ENCODE measurements around the gene ADCY3. TPM values are rescaled to one million over a fixed set of nuclear protein-coding genes. Genes with fewer than 3 reads are reported as not detected.

ADCY3 gene
- total RNA-seq, 1 experiment from 2014 or later, result 71.1 TPM

GRCh38 chr2:24827321-24828237 lies 92.5 kb downstream of the ADCY3 start:
- DNase-seq (ENCODE audit: low read depth, low spot score) (peak; percentile 61), ATAC-seq (peak; percentile 87)
- Histone ChIP-seq H3K4me1 (ENCODE audit: control insufficient read depth in 1 of 2, insufficient read depth in 2 of 2, low read length in 2 of 2) (no peaks in the 10 kb centered on the region), H3K27me3 (ENCODE audit: insufficient read depth, low read length) (no peaks in the 10 kb centered on the region), H3K36me3 (ENCODE audit: control insufficient read depth in 1 of 2, insufficient read depth in 2 of 2, low read length in 2 of 2) (peaks cover 0 to 13% of the 10 kb centered on the region in 2 experiments; a peak in 1 of 4 replicates), H3K9me2 (ENCODE audit: insufficient read depth) (no peaks in the 10 kb centered on the region), H3K79me2 (ENCODE audit: insufficient read depth, low read length) (no peaks in the 10 kb centered on the region), H3K9ac (ENCODE audit: low read length) (no peak overlapping the region), H3K27ac (ENCODE audit: low read depth, low read length) (no peak overlapping the region), H3K4me2 (ENCODE audit: low read length) (no peak overlapping the region), H4K20me1 (ENCODE audit: insufficient read depth) (no peaks in the 10 kb centered on the region), H3K9me3 (ENCODE audit: control insufficient read depth in 1 of 2, insufficient read depth in 1 of 2, low read depth in 1 of 2, low read length in 2 of 2) (no peaks in the 10 kb centered on the region), H3K4me3 (replicated peaks in 1 of 2; ENCODE audit: low read depth in 1 of 2, low read length in 2 of 2) (no peak overlapping the region), H2AFZ (ENCODE audit: low read depth, low read length, poor library complexity, severe bottlenecking) (no peak overlapping the region)
- intact Hi-C loops (cut with micrococcal nuclease), result loop anchor here (1.0 to 5.0 kb wide), 3 partner anchors 370 to 417 kb away; no protein-coding TSS in a partner anchor
- TF ChIP-seq JUND (IDR thresholded peaks at IDR 0.05) (no peak), POLR2AphosphoS5 (IDR thresholded peaks at IDR 0.05; ENCODE audit: low read depth, low read length) (peak; percentile 5; the same call in 1 of the 2 replicates), REST (IDR thresholded peaks at IDR 0.05; ENCODE audit: low read depth) (no peak), CEBPB (IDR thresholded peaks at IDR 0.05; ENCODE audit: low read depth) (no peak), POLR2A (IDR thresholded peaks at IDR 0.05; ENCODE audit: borderline replicate concordance, extremely low read depth, insufficient read depth, insufficient read length) (no peak), ZBTB33 (IDR thresholded peaks at IDR 0.05; ENCODE audit: extremely low read depth, insufficient replicate concordance, low read length) (no peak), EGR1 (IDR thresholded peaks at IDR 0.05; ENCODE audit: low read depth) (no peak), MAX (IDR thresholded peaks at IDR 0.05) (no peak), EZH2phosphoT487 (IDR thresholded peaks at IDR 0.05; ENCODE audit: borderline replicate concordance) (no peak), ATF3 (IDR thresholded peaks at IDR 0.05) (no peak), YY1 (IDR thresholded peaks at IDR 0.05; ENCODE audit: extremely low read depth, insufficient replicate concordance, low read depth, low read length) (no peak), RAD21 (IDR thresholded peaks at IDR 0.05; ENCODE audit: low read depth) (peak; percentile 94), SRF (IDR thresholded peaks at IDR 0.05; ENCODE audit: low read depth) (no peak), CBX3 (IDR thresholded peaks at IDR 0.05; ENCODE audit: low read depth) (no peak), CTCF (IDR thresholded peaks at IDR 0.05 in 2 of 3, conservative IDR thresholded peaks at IDR 0.05 in 1 of 3; ENCODE audit: borderline replicate concordance in 1 of 3, insufficient read depth in 1 of 3, low read depth in 2 of 3, low read length in 2 of 3) (peak; percentile 77 to 92 (median 91)), SIN3A (IDR thresholded peaks at IDR 0.05; ENCODE audit: low read depth) (no peak), EZH2 (IDR thresholded peaks at IDR 0.05) (no peak), ZFX (IDR thresholded peaks at IDR 0.05) (no peak)
- CTCF ChIA-PET, result interaction anchor here (0.6 to 3.9 kb wide), 14 partner anchors 9 to 1541 kb away, joined by 3 to 54 read pairs (median 4); partner anchors contain the start of genes CENPO and PTRHD1
- POLR2A ChIA-PET, result interaction anchor here (0.6 kb wide), 1 partner anchor 406 kb away, joined by 3 read pairs; no protein-coding TSS in a partner anchor
- RAD21 ChIA-PET (ENCODE audit: low non-redundant PET in 1 of 2, low total read pairs in 2 of 2, uncharacterized antibody in 2 of 2, unreplicated experiment in 2 of 2), result interaction anchor here (0.6 to 1.6 kb wide), 5 partner anchors 34 to 420 kb away, joined by 3 to 6 read pairs (median 3); partner anchors contain the start of genes CENPO (in 1 of the 2) and PTRHD1 (in 1 of the 2)
- BruUV-seq (replicated peaks), result no TSS peak

Measured in HCT116 (cell line).